ENCODE data around the gene TGFB3. TPM values are rescaled to one million over a fixed set of nuclear protein-coding genes. Genes with fewer than 3 reads are reported as not detected.

TGFB3 gene
- total RNA-seq, 1 experiment from 2014 or later = 1.6 TPM

DNA sequence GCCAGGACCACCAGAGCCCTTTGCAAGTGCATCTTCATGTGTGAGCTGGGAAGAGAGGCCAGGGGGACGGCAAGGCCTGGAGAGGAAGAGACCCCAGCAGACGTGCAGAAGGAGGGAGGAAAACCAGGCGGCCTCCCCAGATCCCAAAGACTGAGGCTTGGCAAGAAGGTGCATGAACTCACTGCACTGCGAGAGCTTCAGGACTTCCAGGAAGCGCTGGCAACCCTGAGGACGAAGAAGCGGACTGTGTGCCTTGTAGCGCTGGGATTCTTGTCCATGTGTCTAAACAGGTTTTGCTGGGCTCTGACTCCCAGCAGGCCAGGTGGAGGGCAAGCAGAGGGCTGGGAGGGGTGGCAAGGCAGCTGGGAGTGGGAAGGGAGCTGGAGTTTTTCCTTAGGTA is 939 bp downstream of the TGFB3 start:
- intact Hi-C loops (cut with micrococcal nuclease) = no loop called here
- Histone ChIP-seq H3K4me3 (replicated peaks in 1 of 2; ENCODE audit: low read depth in 1 of 2, low read length in 2 of 2) (no peak overlapping the region), H3K79me2 (ENCODE audit: insufficient read depth, low read length) (no peaks in the 10 kb centered on the region), H3K27ac (ENCODE audit: low read depth, low read length) (no peak overlapping the region), H4K20me1 (ENCODE audit: insufficient read depth) (no peaks in the 10 kb centered on the region), H3K9ac (ENCODE audit: low read length) (no peak overlapping the region), H3K4me1 (ENCODE audit: control insufficient read depth in 1 of 2, insufficient read depth in 2 of 2, low read length in 2 of 2) (peaks cover 12 to 21% of the 10 kb centered on the region in 2 experiments), H3K36me3 (ENCODE audit: control insufficient read depth in 1 of 2, insufficient read depth in 2 of 2, low read length in 2 of 2) (no peaks in the 10 kb centered on the region), H3K9me3 (ENCODE audit: control insufficient read depth in 1 of 2, insufficient read depth in 1 of 2, low read depth in 1 of 2, low read length in 2 of 2) (no peaks in the 10 kb centered on the region), H3K9me2 (ENCODE audit: insufficient read depth) (no peaks in the 10 kb centered on the region), H2AFZ (ENCODE audit: low read depth, low read length, poor library complexity, severe bottlenecking) (no peak overlapping the region), H3K4me2 (ENCODE audit: low read length) (no peak overlapping the region), H3K27me3 (ENCODE audit: insufficient read depth, low read length) (no peaks in the 10 kb centered on the region)
- ChIA-PET RAD21 (ENCODE audit: low non-redundant PET in 1 of 2, low total read pairs in 2 of 2, uncharacterized antibody in 2 of 2, unreplicated experiment in 2 of 2) (interaction anchor here (0.6 to 3.3 kb wide), 5 partner anchors 34 to 272 kb away, joined by 3 to 16 read pairs (median 5); no protein-coding TSS in a partner anchor), POLR2A (no interaction called here), CTCF (interaction anchor here (4.8 to 7.2 kb wide), 2 partner anchors 187 to 271 kb away, joined by 47 to 176 read pairs; no protein-coding TSS in a partner anchor)
- BruUV-seq (replicated peaks) = no TSS peak
- ATAC-seq (no peak), DNase-seq (ENCODE audit: low read depth, low spot score) (no peak)
- TF ChIP-seq CBX3 (IDR thresholded peaks at IDR 0.05; ENCODE audit: low read depth) = no peak
- TF ChIP-seq, protein P1, sequence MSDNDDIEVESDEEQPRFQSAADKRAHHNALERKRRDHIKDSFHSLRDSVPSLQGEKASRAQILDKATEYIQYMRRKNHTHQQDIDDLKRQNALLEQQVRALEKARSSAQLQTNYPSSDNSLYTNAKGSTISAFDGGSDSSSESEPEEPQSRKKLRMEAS (IDR thresholded peaks at IDR 0.05) = no peak
- no peak for TF ChIP-seq EZH2 (IDR thresholded peaks at IDR 0.05)
- TF ChIP-seq SIN3A (IDR thresholded peaks at IDR 0.05; ENCODE audit: low read depth) = no peak
- no peak for TF ChIP-seq YY1 (IDR thresholded peaks at IDR 0.05; ENCODE audit: extremely low read depth, insufficient replicate concordance, low read depth, low read length)
- TF ChIP-seq, protein P2, sequence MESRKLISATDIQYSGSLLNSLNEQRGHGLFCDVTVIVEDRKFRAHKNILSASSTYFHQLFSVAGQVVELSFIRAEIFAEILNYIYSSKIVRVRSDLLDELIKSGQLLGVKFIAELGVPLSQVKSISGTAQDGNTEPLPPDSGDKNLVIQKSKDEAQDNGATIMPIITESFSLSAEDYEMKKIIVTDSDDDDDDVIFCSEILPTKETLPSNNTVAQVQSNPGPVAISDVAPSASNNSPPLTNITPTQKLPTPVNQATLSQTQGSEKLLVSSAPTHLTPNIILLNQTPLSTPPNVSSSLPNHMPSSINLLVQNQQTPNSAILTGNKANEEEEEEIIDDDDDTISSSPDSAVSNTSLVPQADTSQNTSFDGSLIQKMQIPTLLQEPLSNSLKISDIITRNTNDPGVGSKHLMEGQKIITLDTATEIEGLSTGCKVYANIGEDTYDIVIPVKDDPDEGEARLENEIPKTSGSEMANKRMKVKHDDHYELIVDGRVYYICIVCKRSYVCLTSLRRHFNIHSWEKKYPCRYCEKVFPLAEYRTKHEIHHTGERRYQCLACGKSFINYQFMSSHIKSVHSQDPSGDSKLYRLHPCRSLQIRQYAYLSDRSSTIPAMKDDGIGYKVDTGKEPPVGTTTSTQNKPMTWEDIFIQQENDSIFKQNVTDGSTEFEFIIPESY (IDR thresholded peaks at IDR 0.05; ENCODE audit: extremely low read depth, insufficient replicate concordance, low read length) = no peak
- TF ChIP-seq, protein P3, sequence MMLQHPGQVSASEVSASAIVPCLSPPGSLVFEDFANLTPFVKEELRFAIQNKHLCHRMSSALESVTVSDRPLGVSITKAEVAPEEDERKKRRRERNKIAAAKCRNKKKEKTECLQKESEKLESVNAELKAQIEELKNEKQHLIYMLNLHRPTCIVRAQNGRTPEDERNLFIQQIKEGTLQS (IDR thresholded peaks at IDR 0.05) = no peak
- no peak for TF ChIP-seq EZH2phosphoT487 (IDR thresholded peaks at IDR 0.05; ENCODE audit: borderline replicate concordance)
- TF ChIP-seq ZFX (IDR thresholded peaks at IDR 0.05) = no peak
- TF ChIP-seq POLR2AphosphoS5 (IDR thresholded peaks at IDR 0.05; ENCODE audit: low read depth, low read length) = no peak
- TF ChIP-seq, protein P4, sequence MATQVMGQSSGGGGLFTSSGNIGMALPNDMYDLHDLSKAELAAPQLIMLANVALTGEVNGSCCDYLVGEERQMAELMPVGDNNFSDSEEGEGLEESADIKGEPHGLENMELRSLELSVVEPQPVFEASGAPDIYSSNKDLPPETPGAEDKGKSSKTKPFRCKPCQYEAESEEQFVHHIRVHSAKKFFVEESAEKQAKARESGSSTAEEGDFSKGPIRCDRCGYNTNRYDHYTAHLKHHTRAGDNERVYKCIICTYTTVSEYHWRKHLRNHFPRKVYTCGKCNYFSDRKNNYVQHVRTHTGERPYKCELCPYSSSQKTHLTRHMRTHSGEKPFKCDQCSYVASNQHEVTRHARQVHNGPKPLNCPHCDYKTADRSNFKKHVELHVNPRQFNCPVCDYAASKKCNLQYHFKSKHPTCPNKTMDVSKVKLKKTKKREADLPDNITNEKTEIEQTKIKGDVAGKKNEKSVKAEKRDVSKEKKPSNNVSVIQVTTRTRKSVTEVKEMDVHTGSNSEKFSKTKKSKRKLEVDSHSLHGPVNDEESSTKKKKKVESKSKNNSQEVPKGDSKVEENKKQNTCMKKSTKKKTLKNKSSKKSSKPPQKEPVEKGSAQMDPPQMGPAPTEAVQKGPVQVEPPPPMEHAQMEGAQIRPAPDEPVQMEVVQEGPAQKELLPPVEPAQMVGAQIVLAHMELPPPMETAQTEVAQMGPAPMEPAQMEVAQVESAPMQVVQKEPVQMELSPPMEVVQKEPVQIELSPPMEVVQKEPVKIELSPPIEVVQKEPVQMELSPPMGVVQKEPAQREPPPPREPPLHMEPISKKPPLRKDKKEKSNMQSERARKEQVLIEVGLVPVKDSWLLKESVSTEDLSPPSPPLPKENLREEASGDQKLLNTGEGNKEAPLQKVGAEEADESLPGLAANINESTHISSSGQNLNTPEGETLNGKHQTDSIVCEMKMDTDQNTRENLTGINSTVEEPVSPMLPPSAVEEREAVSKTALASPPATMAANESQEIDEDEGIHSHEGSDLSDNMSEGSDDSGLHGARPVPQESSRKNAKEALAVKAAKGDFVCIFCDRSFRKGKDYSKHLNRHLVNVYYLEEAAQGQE (IDR thresholded peaks at IDR 0.05; ENCODE audit: low read depth) = no peak
- no peak for TF ChIP-seq ELF1 (IDR thresholded peaks at IDR 0.05; ENCODE audit: borderline replicate concordance, low read depth)
